Large intestine (tissue), 3 donors: Measurements from ENCODE around the gene MFNG. TPM values are rescaled to one million over a fixed set of nuclear protein-coding genes. Genes with fewer than 3 reads are reported as not detected.
A peak's percentile ranks its signal among the peaks of the same experiment; 100 is the strongest.
"Not testable (repeated sequence)": the region's sequence is repeated elsewhere in the genome, so short reads cannot be mapped to it uniquely, and the experiment has no call there.

Source experiments
- DNase-seq, 2 donors: peaks; one replicate each; pipeline versions ENCODE4 v3.0.0 to v3.0.0-alpha.2; 2013
- H3K27ac ChIP-seq: one replicate; pipeline ENCODE4 v1.5.1; 2013; ENCODE audit warnings: low read length
- H3K27me3 ChIP-seq: 2 replicates; pipeline ENCODE4 v1.6.1; 2013; ENCODE audit warnings: low read length; ENCODE audit not compliant: control insufficient read depth, insufficient read depth
- H3K36me3 ChIP-seq: 2 replicates; pipeline ENCODE4 v1.6.1; 2013; ENCODE audit warnings: low read length; ENCODE audit not compliant: control insufficient read depth, insufficient read depth
- H3K4me1 ChIP-seq: one replicate; pipeline ENCODE4 v1.6.1; 2013; ENCODE audit warnings: low read length; ENCODE audit not compliant: control insufficient read depth, insufficient read depth
- H3K4me3 ChIP-seq: one replicate; pipeline ENCODE4 v1.5.1; 2013; ENCODE audit warnings: low read length
- H3K9me3 ChIP-seq: one replicate; pipeline ENCODE4 v1.6.1; 2013; ENCODE audit warnings: mild to moderate bottlenecking, low read depth, low read length, moderate library complexity; ENCODE audit not compliant: control insufficient read depth
- WGBS: methylation state at CpG from one replicate; pipeline ENCODE4 v1.1.5; 2013; ENCODE audit warnings: low lambda C conversion rate; ENCODE audit not compliant: insufficient coverage; 5-methylcytosine and 5-hydroxymethylcytosine counted together
- polyA plus RNA-seq: library from polyadenylated mRNA; unstranded; fragments of 120-200 nt; gene quantifications from one replicate; pipeline ENCODE4 v1.2.1, GENCODE V29; 2013

Gene MFNG
- polyA plus RNA-seq, 1 donor: 9.1 TPM

GRCh38 chr22:37472418-37473006, 13.7 kb downstream of the MFNG start:
- peak in 1 of 2 donors; percentile 29 for DNase-seq
- H3K27ac ChIP-seq: no peak overlapping the region
- H3K36me3 ChIP-seq: no peaks in the 10 kb centered on the region
- H3K9me3 ChIP-seq: no peaks in the 10 kb centered on the region
- H3K4me1 ChIP-seq: no peaks in the 10 kb centered on the region
- WGBS: no CpG with 5 or more reads among the region's 8 CpGs
- no peak overlapping the region for H3K4me3 ChIP-seq
- no peaks in the 10 kb centered on the region for H3K27me3 ChIP-seq

- Histone ChIP-seq H3K4me1 (no peaks in the 10 kb centered on the region), H3K27me3 (no peaks in the 10 kb centered on the region), H3K36me3 (no peaks in the 10 kb centered on the region), H3K27ac (no peak overlapping the region), H3K4me3 (no peak overlapping the region), H3K9me3 (no peaks in the 10 kb centered on the region)
- no peak for DNase-seq
- no CpG with 5 or more reads among the region's 9 CpGs for WGBS
Measured at GRCh38 chr22:37471727-37472417, 14.3 kb downstream of the MFNG start.

- no peak overlapping the region for H3K4me3 ChIP-seq
- no peaks in the 10 kb centered on the region for H3K9me3 ChIP-seq
- no CpG with 5 or more reads among the region's 5 CpGs for WGBS
- H3K27ac ChIP-seq: no peak overlapping the region
- no peaks in the 10 kb centered on the region for H3K36me3 ChIP-seq
- no peak for DNase-seq
- no peaks in the 10 kb centered on the region for H3K4me1 ChIP-seq
- H3K27me3 ChIP-seq: no peaks in the 10 kb centered on the region
Measured at GRCh38 chr22:37470087-37470445, 16.1 kb downstream of the MFNG start.

- Histone ChIP-seq H3K36me3 (no peaks in the 10 kb centered on the region), H3K27me3 (no peaks in the 10 kb centered on the region), H3K9me3 (no peaks in the 10 kb centered on the region), H3K4me3 (no peak overlapping the region), H3K27ac (no peak overlapping the region), H3K4me1 (no peaks in the 10 kb centered on the region)
- no peak for DNase-seq
- no CpG with 5 or more reads among the region's 8 CpGs for WGBS
Measured at GRCh38 chr22:37469416-37470086, 16.6 kb downstream of the MFNG start.

- H3K27ac ChIP-seq, H3K9me3 ChIP-seq, DNase-seq, H3K27me3 ChIP-seq, H3K36me3 ChIP-seq, H3K4me1 ChIP-seq, H3K4me3 ChIP-seq: not testable (repeated sequence)
- 17% methylated on average over 1 of the region's 14 CpGs for WGBS
Measured at GRCh38 chr22:37468201-37468695, 17.9 kb downstream of the MFNG start.

- no CpG with 5 or more reads among the region's 14 CpGs for WGBS
- Histone ChIP-seq H3K27ac (no peak overlapping the region), H3K9me3 (no peaks in the 10 kb centered on the region), H3K4me3 (no peak overlapping the region), H3K27me3 (no peaks in the 10 kb centered on the region), H3K4me1 (no peaks in the 10 kb centered on the region), H3K36me3 (no peaks in the 10 kb centered on the region)
- no peak for DNase-seq
Measured at GRCh38 chr22:37467391-37467955, 18.7 kb downstream of the MFNG start.

- H3K4me3 ChIP-seq: no peak overlapping the region
- H3K9me3 ChIP-seq: no peaks in the 10 kb centered on the region
- DNase-seq: no peak
- no peaks in the 10 kb centered on the region for H3K4me1 ChIP-seq
- no peaks in the 10 kb centered on the region for H3K36me3 ChIP-seq
- WGBS: no CpG with 5 or more reads among the region's 4 CpGs
- no peak overlapping the region for H3K27ac ChIP-seq
- no peaks in the 10 kb centered on the region for H3K27me3 ChIP-seq
Measured at GRCh38 chr22:37464181-37464580, 22.0 kb downstream of the MFNG start.

- WGBS: no CpG with 5 or more reads among the region's 5 CpGs
- H3K36me3 ChIP-seq: no peaks in the 10 kb centered on the region
- no peaks in the 10 kb centered on the region for H3K9me3 ChIP-seq
- no peak overlapping the region for H3K27ac ChIP-seq
- H3K4me1 ChIP-seq: no peaks in the 10 kb centered on the region
- H3K4me3 ChIP-seq: no peak overlapping the region
- H3K27me3 ChIP-seq: no peaks in the 10 kb centered on the region
- peak in 1 of 2 donors; percentile 39 for DNase-seq
Measured at GRCh38 chr22:37462983-37463382, 23.2 kb downstream of the MFNG start.

GRCh38 chr22:37462436-37462835, 23.7 kb downstream of the MFNG start:
- Histone ChIP-seq H3K27me3 (no peaks in the 10 kb centered on the region), H3K4me1 (no peaks in the 10 kb centered on the region), H3K4me3 (no peak overlapping the region), H3K36me3 (no peaks in the 10 kb centered on the region), H3K27ac (no peak overlapping the region), H3K9me3 (no peaks in the 10 kb centered on the region)
- DNase-seq: no peak
- no CpG with 5 or more reads among the region's 5 CpGs for WGBS

- no CpG with 5 or more reads among the region's 6 CpGs for WGBS
- Histone ChIP-seq H3K4me3 (no peak overlapping the region), H3K36me3 (no peaks in the 10 kb centered on the region), H3K9me3 (no peaks in the 10 kb centered on the region), H3K27ac (no peak overlapping the region), H3K4me1 (no peaks in the 10 kb centered on the region), H3K27me3 (no peaks in the 10 kb centered on the region)
- DNase-seq: no peak
Measured at GRCh38 chr22:37461961-37462360, 24.2 kb downstream of the MFNG start.
